HL-60 (cell line): ENCODE measurements around the gene SPATS2L.
A peak's percentile ranks its signal among the peaks of the same experiment; 100 is the strongest.

Experiments used
- DNase-seq, 2 experiments: peaks; one replicate each; pipeline ENCODE4 v3.0.0-alpha.2; 2010 to 2020; ENCODE audit warnings: low read depth in 1 of 2, low spot score in 1 of 2
- H3K27ac ChIP-seq: fragments of 250-450 bp; sonication (Bioruptor Pico); replicated peaks from 2 replicates; pipeline ENCODE4 v1.5.1; 2020; ENCODE audit warnings: mild to moderate bottlenecking, moderate library complexity
- H3K27me3 ChIP-seq: fragments of 250-450 bp; sonication (Bioruptor Pico); 2 replicates; pipeline ENCODE4 v1.5.1; 2021; ENCODE audit warnings: mild to moderate bottlenecking, moderate library complexity; ENCODE audit not compliant: insufficient read depth, poor library complexity, severe bottlenecking
- H3K4me3 ChIP-seq: replicated peaks from 2 replicates; pipeline ENCODE4 v1.5.1; 2011; ENCODE audit warnings: mild to moderate bottlenecking, control low read depth, low read length; ENCODE audit not compliant: insufficient read depth
- CTCF ChIP-seq: IDR thresholded peaks from one replicate; pipeline ENCODE4 v1.5.1; 2011; ENCODE audit warnings: low read length, control low read depth, inconsistent platforms; ENCODE audit not compliant: insufficient read depth
- GABPA ChIP-seq: IDR thresholded peaks from 2 replicates; pipeline ENCODE4 v1.6.1; 2012; ENCODE audit warnings: low read depth
- POLR2AphosphoS5 ChIP-seq: IDR thresholded peaks from 2 replicates; pipeline ENCODE4 v1.6.1; 2012; ENCODE audit warnings: low read depth
- REST ChIP-seq: IDR thresholded peaks from 2 replicates; pipeline ENCODE4 v1.6.1; 2012; ENCODE audit warnings: low read depth; ENCODE audit not compliant: insufficient replicate concordance
- SPI1 ChIP-seq: IDR thresholded peaks from 2 replicates; pipeline ENCODE4 v1.6.1; 2012; ENCODE audit warnings: low read depth, mild to moderate bottlenecking, borderline replicate concordance

Gene SPATS2L

GRCh38 chr2:200479692-200480265 lies 173.3 kb downstream of the SPATS2L start:
- Histone ChIP-seq H3K27ac (no peak overlapping the region), H3K27me3 (no peaks in the 10 kb centered on the region), H3K4me3 (no peak overlapping the region)
- TF ChIP-seq POLR2AphosphoS5: no peak
- no peak for TF ChIP-seq REST
- no peak for TF ChIP-seq SPI1
- TF ChIP-seq CTCF: no peak
- no peak for TF ChIP-seq GABPA
- DNase-seq: no peak

GRCh38 chr2:200482194-200482593 lies 175.7 kb downstream of the SPATS2L start:
- H3K27me3 ChIP-seq: no peaks in the 10 kb centered on the region
- no peak overlapping the region for H3K4me3 ChIP-seq
- H3K27ac ChIP-seq: no peak overlapping the region
- DNase-seq: no peak
- TF ChIP-seq GABPA: no peak
- TF ChIP-seq CTCF: no peak
- no peak for TF ChIP-seq SPI1
- TF ChIP-seq POLR2AphosphoS5: no peak
- no peak for TF ChIP-seq REST

GRCh38 chr2:200483729-200484198 lies 177.3 kb downstream of the SPATS2L start:
- peak in 1 of 2 experiments; percentile 66 for DNase-seq
- H3K27ac ChIP-seq: no peak overlapping the region
- H3K27me3 ChIP-seq: no peaks in the 10 kb centered on the region
- H3K4me3 ChIP-seq: no peak overlapping the region
- peak; percentile 81 for TF ChIP-seq CTCF
- TF ChIP-seq GABPA: no peak

GRCh38 chr2:200484934-200485333 lies 178.4 kb downstream of the SPATS2L start:
- TF ChIP-seq POLR2AphosphoS5 (no peak), SPI1 (no peak), CTCF (no peak)
- DNase-seq: no peak

More at GRCh38 chr2:200484934-200485333, 178.4 kb downstream of the SPATS2L start:
- no peak overlapping the region for H3K27ac ChIP-seq
- no peaks in the 10 kb centered on the region for H3K27me3 ChIP-seq
- H3K4me3 ChIP-seq: no peak overlapping the region
